GM21360 (cell line): ENCODE results near the gene MEIS2.

Source experiments
- ATAC-seq: cut with Tn5 transposase; IDR thresholded peaks from one replicate; pipeline ENCODE4 v1.9.1; 2021; ENCODE audit warnings: mild to moderate bottlenecking, moderate library complexity; ENCODE audit not compliant: unreplicated experiment

MEIS2 gene

GRCh38 chr15:36938764-36939163 is 161.6 kb downstream of the MEIS2 start:
- no peak for ATAC-seq

GRCh38 chr15:36938131-36938530 is 162.2 kb downstream of the MEIS2 start:
- ATAC-seq, result no peak

GRCh38 chr15:36936613-36937012 is 163.7 kb downstream of the MEIS2 start:
- no peak for ATAC-seq

- no peak for ATAC-seq
Observed at GRCh38 chr15:36933255-36933990, 166.9 kb downstream of the MEIS2 start.

- no peak for ATAC-seq
Observed at GRCh38 chr15:36932070-36932469, 168.3 kb downstream of the MEIS2 start.

GRCh38 chr15:36931434-36931833 is 168.9 kb downstream of the MEIS2 start:
- ATAC-seq, result no peak

GRCh38 chr15:36926427-36926825 is 173.9 kb downstream of the MEIS2 start:
- ATAC-seq, result no peak

- no peak for ATAC-seq
Observed at GRCh38 chr15:36925653-36926426, 174.5 kb downstream of the MEIS2 start.

- ATAC-seq, result no peak
Observed at GRCh38 chr15:36925049-36925448, 175.3 kb downstream of the MEIS2 start.

- no peak for ATAC-seq
Observed at GRCh38 chr15:36924034-36924433, 176.3 kb downstream of the MEIS2 start.

- no peak for ATAC-seq
Observed at GRCh38 chr15:36921484-36922091, 178.8 kb downstream of the MEIS2 start.

- ATAC-seq, result no peak
Observed at GRCh38 chr15:36917411-36918267, 182.7 kb downstream of the MEIS2 start.

- no peak for ATAC-seq
Observed at GRCh38 chr15:36914960-36915808, 185.2 kb downstream of the MEIS2 start.

GRCh38 chr15:36914466-36914865 is 185.9 kb downstream of the MEIS2 start:
- ATAC-seq, result no peak

- ATAC-seq, result no peak
Observed at GRCh38 chr15:36912311-36912712, 188.0 kb downstream of the MEIS2 start.

- no peak for ATAC-seq
Observed at GRCh38 chr15:36911322-36911944, 188.9 kb downstream of the MEIS2 start.

- no peak for ATAC-seq
Observed at GRCh38 chr15:36908991-36909390, 191.4 kb downstream of the MEIS2 start.

- ATAC-seq, result no peak
Observed at GRCh38 chr15:36907295-36907694, 193.1 kb downstream of the MEIS2 start.

- no peak for ATAC-seq
Observed at GRCh38 chr15:36905908-36906307, 194.4 kb downstream of the MEIS2 start.

GRCh38 chr15:36904715-36905114 is 195.6 kb downstream of the MEIS2 start:
- ATAC-seq, result no peak
